Nephron (organoid): ENCODE measurements around the gene YIPF3.
A peak's percentile ranks its signal among the peaks of the same experiment; 100 is the strongest.

Experiments
- H3K27ac Mint-ChIP-seq, 3 experiments: 2 replicates each; pipeline ENCODE4 v1.8.0; 2020; ENCODE audit warnings: mixed read lengths in 3 of 3, mild to moderate bottlenecking in 2 of 3, moderate library complexity in 1 of 3
- H3K27me3 Mint-ChIP-seq: 2 replicates; pipeline ENCODE4 v1.8.0; 2021; ENCODE audit warnings: low read depth, mild to moderate bottlenecking, moderate library complexity, mixed read lengths
- H3K36me3 Mint-ChIP-seq: 2 replicates; pipeline ENCODE4 v1.8.0; 2020; ENCODE audit warnings: low read depth, mixed read lengths
- H3K4me1 Mint-ChIP-seq: 2 replicates; pipeline ENCODE4 v1.8.0; 2020; ENCODE audit warnings: mixed read lengths
- H3K4me3 Mint-ChIP-seq, 3 experiments: 2 replicates each; pipeline ENCODE4 v1.8.0; 2020; ENCODE audit warnings: mild to moderate bottlenecking in 3 of 3, mixed read lengths in 3 of 3, moderate library complexity in 2 of 3
- H3K9me3 Mint-ChIP-seq: 2 replicates; pipeline ENCODE4 v1.8.0; 2020; ENCODE audit warnings: mixed read lengths
- CTCF ChIP-seq, 3 experiments: fragments of 200-600 bp; sonication (generic); IDR thresholded peaks; one replicate each; pipeline ENCODE4 v1.5.0; 2021; ENCODE audit warnings: antibody characterized with exemption in 3 of 3; ENCODE audit not compliant: unreplicated experiment in 3 of 3

The YIPF3 gene

GRCh38 chr6:43521836-43522235, 5.1 kb upstream of the YIPF3 start:
- H3K27ac Mint-ChIP-seq: no peak overlapping the region
- H3K36me3 Mint-ChIP-seq: peaks cover 57% of the 10 kb centered on the region
- H3K9me3 Mint-ChIP-seq: no peaks in the 10 kb centered on the region
- TF ChIP-seq CTCF (IDR thresholded peaks at IDR 0.05; ENCODE audit: unreplicated experiment in 3 of 3): no peak
- no peaks in the 10 kb centered on the region for H3K27me3 Mint-ChIP-seq
- H3K4me1 Mint-ChIP-seq: no peaks in the 10 kb centered on the region
- H3K4me3 Mint-ChIP-seq: no peak overlapping the region

- H3K36me3 Mint-ChIP-seq: peaks cover 50% of the 10 kb centered on the region
- H3K4me1 Mint-ChIP-seq: peaks cover 11% of the 10 kb centered on the region
- H3K9me3 Mint-ChIP-seq: no peaks in the 10 kb centered on the region
- no peak overlapping the region for H3K27ac Mint-ChIP-seq
- H3K27me3 Mint-ChIP-seq: no peaks in the 10 kb centered on the region
- no peak overlapping the region for H3K4me3 Mint-ChIP-seq
- TF ChIP-seq CTCF (IDR thresholded peaks at IDR 0.05; ENCODE audit: unreplicated experiment in 3 of 3): no peak
Measured at GRCh38 chr6:43520097-43520496, 3.4 kb upstream of the YIPF3 start.

- Mint-ChIP-seq H3K27me3 (no peaks in the 10 kb centered on the region), H3K27ac (no peak overlapping the region), H3K9me3 (no peaks in the 10 kb centered on the region), H3K36me3 (peaks cover 41% of the 10 kb centered on the region), H3K4me3 (no peak overlapping the region), H3K4me1 (peaks cover 19% of the 10 kb centered on the region)
- TF ChIP-seq CTCF (IDR thresholded peaks at IDR 0.05; ENCODE audit: unreplicated experiment in 3 of 3): no peak
Measured at GRCh38 chr6:43517505-43518357, 1.0 kb upstream of the YIPF3 start.

GRCh38 chr6:43516367-43516696, 394 bp downstream of the YIPF3 start:
- no peaks in the 10 kb centered on the region for H3K9me3 Mint-ChIP-seq
- H3K27ac Mint-ChIP-seq: no peak overlapping the region
- no peak for TF ChIP-seq CTCF (IDR thresholded peaks at IDR 0.05; ENCODE audit: unreplicated experiment in 3 of 3)
- H3K36me3 Mint-ChIP-seq: peaks cover 42% of the 10 kb centered on the region
- H3K4me3 Mint-ChIP-seq: no peak overlapping the region
- H3K4me1 Mint-ChIP-seq: peaks cover 19% of the 10 kb centered on the region
- no peaks in the 10 kb centered on the region for H3K27me3 Mint-ChIP-seq

- Mint-ChIP-seq H3K27me3 (no peaks in the 10 kb centered on the region), H3K4me3 (no peak overlapping the region), H3K27ac (no peak overlapping the region), H3K36me3 (peaks cover 43% of the 10 kb centered on the region), H3K4me1 (peaks cover 19% of the 10 kb centered on the region), H3K9me3 (no peaks in the 10 kb centered on the region)
- TF ChIP-seq CTCF (IDR thresholded peaks at IDR 0.05; ENCODE audit: unreplicated experiment in 3 of 3): no peak
Measured at GRCh38 chr6:43515808-43516207, 918 bp downstream of the YIPF3 start.

- H3K9me3 Mint-ChIP-seq: no peaks in the 10 kb centered on the region
- H3K4me1 Mint-ChIP-seq: peaks cover 28% of the 10 kb centered on the region
- peak overlapping the region; percentile 45 to 72 (median 68) for H3K4me3 Mint-ChIP-seq
- peaks cover 18% of the 10 kb centered on the region for H3K27me3 Mint-ChIP-seq
- H3K27ac Mint-ChIP-seq: no peak overlapping the region
- TF ChIP-seq CTCF (IDR thresholded peaks at IDR 0.05; ENCODE audit: unreplicated experiment in 3 of 3): no peak
- peaks cover 33% of the 10 kb centered on the region for H3K36me3 Mint-ChIP-seq
Measured at GRCh38 chr6:43511824-43512415, 4.8 kb downstream of the YIPF3 start.
